ENCODE results near the gene RNH1.

Gene RNH1

GRCh38 chr11:479311-479710, 27.7 kb downstream of the RNH1 start:
- TF ChIP-seq, protein P1, sequence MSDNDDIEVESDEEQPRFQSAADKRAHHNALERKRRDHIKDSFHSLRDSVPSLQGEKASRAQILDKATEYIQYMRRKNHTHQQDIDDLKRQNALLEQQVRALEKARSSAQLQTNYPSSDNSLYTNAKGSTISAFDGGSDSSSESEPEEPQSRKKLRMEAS (IDR thresholded peaks at IDR 0.05; ENCODE audit: low read depth, low read length), result no peak
- no peak for TF ChIP-seq MYC (IDR thresholded peaks at IDR 0.05; ENCODE audit: low read depth, low read length)
- TF ChIP-seq, protein P2, sequence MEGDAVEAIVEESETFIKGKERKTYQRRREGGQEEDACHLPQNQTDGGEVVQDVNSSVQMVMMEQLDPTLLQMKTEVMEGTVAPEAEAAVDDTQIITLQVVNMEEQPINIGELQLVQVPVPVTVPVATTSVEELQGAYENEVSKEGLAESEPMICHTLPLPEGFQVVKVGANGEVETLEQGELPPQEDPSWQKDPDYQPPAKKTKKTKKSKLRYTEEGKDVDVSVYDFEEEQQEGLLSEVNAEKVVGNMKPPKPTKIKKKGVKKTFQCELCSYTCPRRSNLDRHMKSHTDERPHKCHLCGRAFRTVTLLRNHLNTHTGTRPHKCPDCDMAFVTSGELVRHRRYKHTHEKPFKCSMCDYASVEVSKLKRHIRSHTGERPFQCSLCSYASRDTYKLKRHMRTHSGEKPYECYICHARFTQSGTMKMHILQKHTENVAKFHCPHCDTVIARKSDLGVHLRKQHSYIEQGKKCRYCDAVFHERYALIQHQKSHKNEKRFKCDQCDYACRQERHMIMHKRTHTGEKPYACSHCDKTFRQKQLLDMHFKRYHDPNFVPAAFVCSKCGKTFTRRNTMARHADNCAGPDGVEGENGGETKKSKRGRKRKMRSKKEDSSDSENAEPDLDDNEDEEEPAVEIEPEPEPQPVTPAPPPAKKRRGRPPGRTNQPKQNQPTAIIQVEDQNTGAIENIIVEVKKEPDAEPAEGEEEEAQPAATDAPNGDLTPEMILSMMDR (IDR thresholded peaks at IDR 0.05; ENCODE audit: low read depth, low read length), result no peak
- no peak for TF ChIP-seq POLR2A (IDR thresholded peaks at IDR 0.05; ENCODE audit: extremely low read depth, insufficient read length)
- no peak overlapping the region for H3K4me3 ChIP-seq (ENCODE audit: low read depth, low read length)
- DNase-seq (ENCODE audit: low read depth), result no peak

- TF ChIP-seq MYC (IDR thresholded peaks at IDR 0.05; ENCODE audit: low read depth, low read length), result no peak
- TF ChIP-seq, protein P1 (IDR thresholded peaks at IDR 0.05; ENCODE audit: low read depth, low read length), result no peak
- no peak for TF ChIP-seq POLR2A (IDR thresholded peaks at IDR 0.05; ENCODE audit: extremely low read depth, insufficient read length)
- TF ChIP-seq, protein P2 (IDR thresholded peaks at IDR 0.05; ENCODE audit: low read depth, low read length), result no peak
- DNase-seq (ENCODE audit: low read depth), result no peak
- H3K4me3 ChIP-seq (ENCODE audit: low read depth, low read length), result no peak overlapping the region
Observed at GRCh38 chr11:477052-477715, 29.9 kb downstream of the RNH1 start.

DNA sequence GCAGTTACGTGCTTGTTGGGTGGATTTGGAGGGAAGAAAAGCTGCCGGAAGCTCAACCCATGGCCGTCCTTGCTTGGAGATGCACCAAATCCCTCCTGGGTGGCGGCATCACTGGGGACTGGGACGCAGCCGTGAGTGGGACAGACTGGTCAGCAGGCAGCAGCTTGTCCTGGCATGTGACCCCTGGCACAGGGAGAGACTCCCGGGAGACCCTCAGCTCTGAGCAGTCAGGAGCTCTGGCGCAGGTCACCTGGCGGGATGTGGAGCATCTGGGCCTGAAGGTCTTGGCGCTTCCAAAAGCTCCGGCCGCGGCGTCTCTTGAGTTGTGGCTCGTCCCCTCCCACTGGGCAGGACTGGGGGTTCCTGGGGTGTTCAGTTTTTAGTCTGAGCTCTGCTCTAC, 30.6 kb downstream of the RNH1 start:
- no peak for TF ChIP-seq MYC (IDR thresholded peaks at IDR 0.05; ENCODE audit: low read depth, low read length)
- TF ChIP-seq, protein P2 (IDR thresholded peaks at IDR 0.05; ENCODE audit: low read depth, low read length), result no peak
- TF ChIP-seq, protein P1 (IDR thresholded peaks at IDR 0.05; ENCODE audit: low read depth, low read length), result no peak
- no peak for TF ChIP-seq POLR2A (IDR thresholded peaks at IDR 0.05; ENCODE audit: extremely low read depth, insufficient read length)
- DNase-seq (ENCODE audit: low read depth), result no peak
- H3K4me3 ChIP-seq (ENCODE audit: low read depth, low read length), result no peak overlapping the region

- H3K4me3 ChIP-seq (ENCODE audit: low read depth, low read length), result no peak overlapping the region
- no peak for DNase-seq (ENCODE audit: low read depth)
- TF ChIP-seq, protein P1 (IDR thresholded peaks at IDR 0.05; ENCODE audit: low read depth, low read length), result no peak
- TF ChIP-seq MYC (IDR thresholded peaks at IDR 0.05; ENCODE audit: low read depth, low read length) (no peak), POLR2A (IDR thresholded peaks at IDR 0.05; ENCODE audit: extremely low read depth, insufficient read length) (no peak)
- TF ChIP-seq, protein P2 (IDR thresholded peaks at IDR 0.05; ENCODE audit: low read depth, low read length), result no peak
Observed at GRCh38 chr11:475941-476340, 31.1 kb downstream of the RNH1 start.

DNA sequence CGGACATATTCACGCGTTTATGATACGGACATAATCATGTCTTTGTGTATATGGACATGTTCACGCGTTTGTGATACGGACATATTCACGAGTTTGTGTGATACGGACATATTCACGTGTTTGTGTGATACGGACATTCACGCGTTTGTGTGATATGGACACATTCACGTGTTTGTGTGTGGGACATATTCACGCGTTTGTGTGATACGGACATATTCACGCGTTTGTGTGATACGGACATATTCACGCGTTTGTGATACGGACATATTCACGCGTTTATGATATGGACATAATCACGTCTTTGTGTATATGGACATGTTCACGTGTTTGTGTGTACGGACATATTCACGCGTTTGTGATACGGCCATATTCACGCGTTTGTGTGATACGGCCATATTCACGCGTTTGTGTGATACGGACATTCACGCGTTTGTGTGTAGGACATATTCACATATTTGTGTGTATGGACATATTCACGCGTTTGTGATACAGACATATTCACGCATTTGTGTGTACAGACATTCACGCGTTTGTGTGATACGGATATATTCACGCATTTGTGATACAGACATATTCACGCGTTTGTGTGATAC, 32.0 kb downstream of the RNH1 start:
- no peak overlapping the region for H3K4me3 ChIP-seq (ENCODE audit: low read depth, low read length)
- DNase-seq (ENCODE audit: low read depth), result no peak
- TF ChIP-seq POLR2A (IDR thresholded peaks at IDR 0.05; ENCODE audit: extremely low read depth, insufficient read length), result no peak
- TF ChIP-seq, protein P1 (IDR thresholded peaks at IDR 0.05; ENCODE audit: low read depth, low read length), result no peak
- TF ChIP-seq MYC (IDR thresholded peaks at IDR 0.05; ENCODE audit: low read depth, low read length), result no peak
- TF ChIP-seq, protein P2 (IDR thresholded peaks at IDR 0.05; ENCODE audit: low read depth, low read length), result no peak
